ENCODE results near the gene C5orf15. TPM values are rescaled to one million over a fixed set of nuclear protein-coding genes. Genes with fewer than 3 reads are reported as not detected.

The C5orf15 gene
- polyA plus RNA-seq, 1 donor (not counting 4 experiments of a cell fraction or from before 2014, with no cell fraction given) = 86.9 TPM

GRCh38 chr5:133991171-133991910 lies 22.9 kb upstream of the C5orf15 start:
- Histone ChIP-seq H3K4me2 (ENCODE audit: control insufficient read depth, extremely low read depth, insufficient read depth, low read depth, low read length) (no peak overlapping the region), H3K4me1 (ENCODE audit: control insufficient read depth, extremely low read depth, insufficient read depth, low read length) (peaks cover 6% of the 10 kb centered on the region), H3K27ac (ENCODE audit: control insufficient read depth, insufficient read depth, low read length) (no peak overlapping the region), H3K27me3 (ENCODE audit: control insufficient read depth, extremely low read depth, insufficient read depth, low read length) (no peaks in the 10 kb centered on the region), H3K9me3 (ENCODE audit: control insufficient read depth, low read depth, low read length) (no peaks in the 10 kb centered on the region), H3K9ac (ENCODE audit: control insufficient read depth, extremely low read depth, insufficient read depth, low read length) (no peak overlapping the region), H4K20me1 (ENCODE audit: control insufficient read depth, extremely low read depth, insufficient read depth, low read length) (peaks cover 54% of the 10 kb centered on the region), H3K79me2 (ENCODE audit: control insufficient read depth, insufficient read depth, low read length) (peaks cover 89% of the 10 kb centered on the region), H3K9me1 (ENCODE audit: control insufficient read depth, extremely low read depth, insufficient read depth, low read length) (peaks cover 4% of the 10 kb centered on the region), H2AFZ (ENCODE audit: control insufficient read depth, low read length) (no peak overlapping the region), H3K36me3 (ENCODE audit: control insufficient read depth in 2 of 2, extremely low read depth in 1 of 2, insufficient read depth in 2 of 2, low read length in 2 of 2) (peaks cover 31 to 32% of the 10 kb centered on the region in 2 experiments), H3K4me3 (ENCODE audit: control insufficient read depth in 2 of 3, extremely low read depth in 1 of 3, insufficient read depth in 2 of 3, low read depth in 1 of 3, low read length in 3 of 3) (no peak overlapping the region)
- no peak for FAIRE-seq
- TF ChIP-seq EZH2 (IDR thresholded peaks at IDR 0.05; ENCODE audit: low read length) (no peak), CTCF (optimal IDR thresholded peaks at IDR 0.05 in 1 of 3, IDR thresholded peaks at IDR 0.05 in 1 of 3, conservative IDR thresholded peaks at IDR 0.05 in 1 of 3; ENCODE audit: extremely low read depth in 1 of 3, insufficient read depth in 2 of 3, low read length in 3 of 3) (no peak)
- dilution Hi-C loops (cut with MboI; ENCODE audit: extremely low pct_ligation_motif_present, low sequenced_read_pairs) = no loop called here
- no peak for DNase-seq (ENCODE audit: low read depth, low spot score)

GRCh38 chr5:133990396-133990795 lies 22.0 kb upstream of the C5orf15 start:
- DNase-seq (ENCODE audit: low read depth, low spot score) (no peak), FAIRE-seq (no peak)
- no peak overlapping the region for H3K4me3 ChIP-seq (ENCODE audit: control insufficient read depth in 2 of 3, extremely low read depth in 1 of 3, insufficient read depth in 2 of 3, low read depth in 1 of 3, low read length in 3 of 3)
- peaks cover 44% of the 10 kb centered on the region for H4K20me1 ChIP-seq (ENCODE audit: control insufficient read depth, extremely low read depth, insufficient read depth, low read length)
- H3K4me2 ChIP-seq (ENCODE audit: control insufficient read depth, extremely low read depth, insufficient read depth, low read depth, low read length) = no peak overlapping the region
- peaks cover 6% of the 10 kb centered on the region for H3K4me1 ChIP-seq (ENCODE audit: control insufficient read depth, extremely low read depth, insufficient read depth, low read length)
- no peak overlapping the region for H3K27ac ChIP-seq (ENCODE audit: control insufficient read depth, insufficient read depth, low read length)
- H3K9me1 ChIP-seq (ENCODE audit: control insufficient read depth, extremely low read depth, insufficient read depth, low read length) = no peaks in the 10 kb centered on the region
- H3K9me3 ChIP-seq (ENCODE audit: control insufficient read depth, low read depth, low read length) = no peaks in the 10 kb centered on the region
- no peak for TF ChIP-seq EZH2 (IDR thresholded peaks at IDR 0.05; ENCODE audit: low read length)
- no peak for TF ChIP-seq CTCF (optimal IDR thresholded peaks at IDR 0.05 in 1 of 3, IDR thresholded peaks at IDR 0.05 in 1 of 3, conservative IDR thresholded peaks at IDR 0.05 in 1 of 3; ENCODE audit: extremely low read depth in 1 of 3, insufficient read depth in 2 of 3, low read length in 3 of 3)
- H3K27me3 ChIP-seq (ENCODE audit: control insufficient read depth, extremely low read depth, insufficient read depth, low read length) = no peaks in the 10 kb centered on the region
- peaks cover 32 to 34% of the 10 kb centered on the region in 2 experiments for H3K36me3 ChIP-seq (ENCODE audit: control insufficient read depth in 2 of 2, extremely low read depth in 1 of 2, insufficient read depth in 2 of 2, low read length in 2 of 2)
- dilution Hi-C loops (cut with MboI; ENCODE audit: extremely low pct_ligation_motif_present, low sequenced_read_pairs) = no loop called here
- H3K9ac ChIP-seq (ENCODE audit: control insufficient read depth, extremely low read depth, insufficient read depth, low read length) = no peak overlapping the region
- H2AFZ ChIP-seq (ENCODE audit: control insufficient read depth, low read length) = no peak overlapping the region
- H3K79me2 ChIP-seq (ENCODE audit: control insufficient read depth, insufficient read depth, low read length) = peaks cover 89% of the 10 kb centered on the region
